Neural cell (in vitro differentiated cells): Measurements from ENCODE around the gene ASMTL. TPM values are rescaled to one million over a fixed set of nuclear protein-coding genes. Genes with fewer than 3 reads are reported as not detected.

Experiments used
- H2AFZ ChIP-seq: fragments of 200-600, 300-800 bp; sonication (generic), shearing (Covaris generic); 2 replicates; pipeline ENCODE4 v1.6.0; 2014; ENCODE audit warnings: low read depth, mild to moderate bottlenecking, antibody characterized with exemption, low read length, moderate library complexity
- H3F3A ChIP-seq: fragments of 200-600 bp; shearing (Covaris generic); 2 replicates; pipeline ENCODE4 v1.6.1; 2016; ENCODE audit warnings: mild to moderate bottlenecking, moderate library complexity, mixed read lengths, antibody characterized with exemption, low read length; ENCODE audit not compliant: insufficient read depth, poor library complexity, severe bottlenecking
- H3K27ac ChIP-seq: fragments of 200-600, 300-800 bp; sonication (generic), shearing (Covaris generic); 2 replicates; pipeline ENCODE4 v1.5.1; 2014; ENCODE audit warnings: mild to moderate bottlenecking, low read length, moderate library complexity
- H3K27me3 ChIP-seq: fragments of 300-800, 200-600 bp; sonication (generic), shearing (Covaris generic); 2 replicates; pipeline ENCODE4 v1.6.0; 2014; ENCODE audit warnings: mild to moderate bottlenecking, low read depth, low read length, moderate library complexity; ENCODE audit not compliant: insufficient read depth
- H3K36me3 ChIP-seq: fragments of 300-800, 200-600 bp; sonication (generic), shearing (Covaris generic); 2 replicates; pipeline ENCODE4 v1.5.1; 2014; ENCODE audit warnings: mild to moderate bottlenecking, antibody characterized with exemption, low read length, moderate library complexity; ENCODE audit not compliant: insufficient read depth
- H3K4me2 ChIP-seq: fragments of 300-800, 200-600 bp; sonication (generic), shearing (Covaris generic); 2 replicates; pipeline ENCODE4 v1.6.0; 2014; ENCODE audit warnings: mild to moderate bottlenecking, low read length
- H3K4me3 ChIP-seq: fragments of 300-800, 200-600 bp; sonication (generic), shearing (Covaris generic); 2 replicates; pipeline ENCODE4 v1.5.1; 2014; ENCODE audit warnings: mild to moderate bottlenecking, low read length, moderate library complexity
- H3K79me2 ChIP-seq: fragments of 200-600 bp; shearing (Covaris generic); replicated peaks from 2 replicates; pipeline ENCODE4 v1.6.0; 2014; ENCODE audit warnings: mild to moderate bottlenecking, low read length, moderate library complexity; ENCODE audit not compliant: insufficient read depth
- H3K9ac ChIP-seq: fragments of 300-800, 200-600 bp; sonication (generic), shearing (Covaris generic); 2 replicates; pipeline ENCODE4 v1.6.1; 2016; ENCODE audit warnings: mild to moderate bottlenecking, low read length, mixed read lengths
- H3K9me2 ChIP-seq: fragments of 200-600 bp; shearing (Covaris generic); 2 replicates; pipeline ENCODE4 v1.6.1; 2016; ENCODE audit warnings: mild to moderate bottlenecking, low read length, mixed read lengths; ENCODE audit not compliant: insufficient read depth
- H3K9me3 ChIP-seq: fragments of 200-600, 300-800 bp; sonication (generic), shearing (Covaris generic); 2 replicates; pipeline ENCODE4 v1.6.1; 2016; ENCODE audit warnings: mild to moderate bottlenecking, mixed run types, low read length, moderate library complexity, mixed read lengths
- H4K20me1 ChIP-seq: fragments of 200-600 bp; shearing (Covaris generic); 2 replicates; pipeline ENCODE4 v1.6.1; 2016; ENCODE audit warnings: mild to moderate bottlenecking, mixed run types; ENCODE audit not compliant: insufficient read depth
- CTCF ChIP-seq: fragments of 450-650 bp; IDR thresholded peaks from 2 replicates; pipeline ENCODE4 v1.5.1; 2014; ENCODE audit warnings: antibody characterized with exemption, mild to moderate bottlenecking, moderate library complexity; ENCODE audit not compliant: poor library complexity, severe bottlenecking
- EP300 ChIP-seq: fragments of 450-650 bp; conservative IDR thresholded peaks from 2 replicates; pipeline ENCODE4 v1.6.1; 2014; ENCODE audit warnings: antibody characterized with exemption, mild to moderate bottlenecking, moderate library complexity; ENCODE audit not compliant: poor library complexity, severe bottlenecking
- EZH2 ChIP-seq: fragments of 200-600, 300-800 bp; shearing (Covaris generic), sonication (generic); IDR thresholded peaks from 2 replicates; pipeline ENCODE4 v1.6.1; 2014; ENCODE audit warnings: antibody characterized with exemption, low read length, borderline replicate concordance, mild to moderate bottlenecking; ENCODE audit not compliant: insufficient read depth, poor library complexity, severe bottlenecking
- MXI1 ChIP-seq: fragments of 450-650 bp; conservative IDR thresholded peaks from 2 replicates; pipeline ENCODE4 v1.6.1; 2014; ENCODE audit warnings: antibody characterized with exemption, mild to moderate bottlenecking; ENCODE audit not compliant: poor library complexity, severe bottlenecking
- POLR2AphosphoS5 ChIP-seq: IDR thresholded peaks from 2 replicates; pipeline ENCODE4 v1.6.1; 2012
- RAD21 ChIP-seq: fragments of 450-650 bp; conservative IDR thresholded peaks from 2 replicates; pipeline ENCODE4 v1.6.1; 2014; ENCODE audit warnings: antibody characterized with exemption, mild to moderate bottlenecking, moderate library complexity
- REST ChIP-seq: IDR thresholded peaks from 2 replicates; pipeline ENCODE4 v1.6.1; 2012; ENCODE audit warnings: borderline replicate concordance
- SMC3 ChIP-seq: fragments of 450-650 bp; conservative IDR thresholded peaks from 2 replicates; pipeline ENCODE4 v1.6.1; 2014; ENCODE audit warnings: antibody characterized with exemption, mild to moderate bottlenecking, moderate library complexity; ENCODE audit not compliant: poor library complexity
- TAF1 ChIP-seq: IDR thresholded peaks from 2 replicates; pipeline ENCODE4 v1.6.1; 2012; ENCODE audit warnings: low read depth
- polyA plus RNA-seq: library from polyadenylated mRNA; depleted of rRNA; stranded (reverse); fragments of >200 nt; gene quantifications from 2 replicates; pipeline ENCODE4 v1.2.3, GENCODE V29; 2014

The ASMTL gene
- polyA plus RNA-seq, 1 donor from 2014 or later = 25.9 TPM

GRCh38 chrX:1493412-1493811 lies 40.7 kb upstream of the ASMTL start:
- Histone ChIP-seq H3K4me2 (no peak overlapping the region), H3K4me3 (no peak overlapping the region)
- TF ChIP-seq SMC3 = no peak
- TF ChIP-seq CTCF = no peak
- TF ChIP-seq EZH2 = no peak
- no peak for TF ChIP-seq EP300
- TF ChIP-seq TAF1 = no peak
- no peak for TF ChIP-seq RAD21
- no peak for TF ChIP-seq MXI1
- TF ChIP-seq POLR2AphosphoS5 = no peak

DNA sequence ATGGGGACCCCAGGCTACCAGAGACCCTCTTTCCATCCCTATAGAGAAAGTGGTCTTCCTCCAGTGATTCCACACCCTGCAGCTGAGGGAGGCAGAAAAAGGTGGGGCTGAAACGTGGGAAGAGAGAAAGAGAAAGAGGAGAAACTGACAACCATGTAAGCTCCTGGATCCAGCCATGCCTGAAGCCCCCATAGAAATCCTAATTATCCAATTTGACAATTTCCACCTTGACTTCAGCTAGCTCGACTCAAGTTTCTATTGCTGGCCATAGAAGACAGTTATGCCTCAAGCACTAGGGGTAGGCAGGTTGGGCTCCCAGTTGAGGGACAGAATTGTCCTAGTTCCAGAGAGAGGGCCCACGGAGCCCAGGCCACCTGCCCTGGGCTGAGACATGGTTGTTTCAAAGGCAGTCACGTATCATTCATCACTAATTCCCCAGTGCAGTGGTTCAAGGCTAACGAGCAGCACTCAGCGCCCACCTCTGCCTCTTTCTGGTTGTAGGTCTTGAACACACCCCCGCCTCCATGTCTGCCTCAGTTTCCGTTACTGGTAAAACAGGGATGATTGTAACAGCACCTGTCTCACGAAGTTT lies 39.8 kb upstream of the ASMTL start:
- H3K4me3 ChIP-seq = no peak overlapping the region
- H3K9ac ChIP-seq = no peak overlapping the region
- no peaks in the 10 kb centered on the region for H3K79me2 ChIP-seq
- H2AFZ ChIP-seq = no peak overlapping the region
- no peaks in the 10 kb centered on the region for H3K36me3 ChIP-seq
- no peak overlapping the region for H3K27ac ChIP-seq
- TF ChIP-seq POLR2AphosphoS5 (no peak), REST (no peak), EP300 (no peak), SMC3 (no peak), EZH2 (no peak), MXI1 (no peak), TAF1 (no peak), RAD21 (no peak), CTCF (no peak)
- H3K4me2 ChIP-seq = no peak overlapping the region
- no peaks in the 10 kb centered on the region for H4K20me1 ChIP-seq
- no peaks in the 10 kb centered on the region for H3K27me3 ChIP-seq
- no peaks in the 10 kb centered on the region for H3K9me3 ChIP-seq
- no peaks in the 10 kb centered on the region for H3K9me2 ChIP-seq
- H3F3A ChIP-seq = no peaks in the 10 kb centered on the region

More at GRCh38 chrX:1493412-1493811, 40.7 kb upstream of the ASMTL start:
- H3K9me2 ChIP-seq = no peaks in the 10 kb centered on the region
- H2AFZ ChIP-seq = peak overlapping the region; percentile 4
- no peak overlapping the region for H3K9ac ChIP-seq
- no peaks in the 10 kb centered on the region for H3K36me3 ChIP-seq
- no peaks in the 10 kb centered on the region for H3K79me2 ChIP-seq
- H3K27me3 ChIP-seq = no peaks in the 10 kb centered on the region
- H4K20me1 ChIP-seq = no peaks in the 10 kb centered on the region
- H3K27ac ChIP-seq = no peak overlapping the region
- H3K9me3 ChIP-seq = no peaks in the 10 kb centered on the region
- H3F3A ChIP-seq = no peaks in the 10 kb centered on the region
